Measurements from ENCODE around the gene VAV3. TPM values are rescaled to one million over a fixed set of nuclear protein-coding genes. Genes with fewer than 3 reads are reported as not detected.

Gene VAV3
- total RNA-seq, 4 donors from 2014 or later = 0.33 to 12.1 (median 0.47) TPM

DNA sequence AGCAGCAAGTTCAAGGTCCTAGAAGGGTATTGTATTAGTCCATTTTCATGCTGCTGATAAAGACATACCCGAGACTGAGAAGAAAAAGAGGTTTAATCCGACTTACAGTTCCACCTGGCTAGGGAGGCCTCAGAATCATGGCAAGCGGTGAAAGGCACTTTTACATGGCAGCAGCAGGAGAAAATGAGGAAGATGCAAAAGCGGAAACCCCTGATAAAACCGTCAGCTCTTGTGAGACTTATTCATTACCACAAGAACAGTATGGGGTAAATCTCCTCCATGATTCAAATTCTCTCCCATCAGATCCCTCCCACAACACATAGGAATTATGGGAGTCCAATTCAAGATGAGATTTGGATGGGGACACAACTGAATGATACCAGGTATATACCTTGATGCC is 414.6 kb downstream of the VAV3 start:
- H3K36me3 ChIP-seq = no peaks in the 10 kb centered on the region
- H3K27me3 ChIP-seq = no peaks in the 10 kb centered on the region
- ATAC-seq = no peak
- DNase-seq = no peak
- H3K27ac ChIP-seq = no peak overlapping the region
- no peak overlapping the region for H3K4me3 ChIP-seq
- intact Hi-C loops (cut with DNase I; ENCODE audit: low total_unique reads) (no loop called here), in situ Hi-C loops (cut with MboI; ENCODE audit: low sequenced_read_pairs in 4 of 4) (no loop called here)
- H3K9me3 ChIP-seq = no peaks in the 10 kb centered on the region
- H3K4me1 ChIP-seq = no peaks in the 10 kb centered on the region
- TF ChIP-seq, protein P1, sequence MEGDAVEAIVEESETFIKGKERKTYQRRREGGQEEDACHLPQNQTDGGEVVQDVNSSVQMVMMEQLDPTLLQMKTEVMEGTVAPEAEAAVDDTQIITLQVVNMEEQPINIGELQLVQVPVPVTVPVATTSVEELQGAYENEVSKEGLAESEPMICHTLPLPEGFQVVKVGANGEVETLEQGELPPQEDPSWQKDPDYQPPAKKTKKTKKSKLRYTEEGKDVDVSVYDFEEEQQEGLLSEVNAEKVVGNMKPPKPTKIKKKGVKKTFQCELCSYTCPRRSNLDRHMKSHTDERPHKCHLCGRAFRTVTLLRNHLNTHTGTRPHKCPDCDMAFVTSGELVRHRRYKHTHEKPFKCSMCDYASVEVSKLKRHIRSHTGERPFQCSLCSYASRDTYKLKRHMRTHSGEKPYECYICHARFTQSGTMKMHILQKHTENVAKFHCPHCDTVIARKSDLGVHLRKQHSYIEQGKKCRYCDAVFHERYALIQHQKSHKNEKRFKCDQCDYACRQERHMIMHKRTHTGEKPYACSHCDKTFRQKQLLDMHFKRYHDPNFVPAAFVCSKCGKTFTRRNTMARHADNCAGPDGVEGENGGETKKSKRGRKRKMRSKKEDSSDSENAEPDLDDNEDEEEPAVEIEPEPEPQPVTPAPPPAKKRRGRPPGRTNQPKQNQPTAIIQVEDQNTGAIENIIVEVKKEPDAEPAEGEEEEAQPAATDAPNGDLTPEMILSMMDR (IDR thresholded peaks at IDR 0.05 in 4 of 5, conservative IDR thresholded peaks at IDR 0.05 in 1 of 5) = no peak
- no peak for TF ChIP-seq POLR2A (IDR thresholded peaks at IDR 0.05)

DNA sequence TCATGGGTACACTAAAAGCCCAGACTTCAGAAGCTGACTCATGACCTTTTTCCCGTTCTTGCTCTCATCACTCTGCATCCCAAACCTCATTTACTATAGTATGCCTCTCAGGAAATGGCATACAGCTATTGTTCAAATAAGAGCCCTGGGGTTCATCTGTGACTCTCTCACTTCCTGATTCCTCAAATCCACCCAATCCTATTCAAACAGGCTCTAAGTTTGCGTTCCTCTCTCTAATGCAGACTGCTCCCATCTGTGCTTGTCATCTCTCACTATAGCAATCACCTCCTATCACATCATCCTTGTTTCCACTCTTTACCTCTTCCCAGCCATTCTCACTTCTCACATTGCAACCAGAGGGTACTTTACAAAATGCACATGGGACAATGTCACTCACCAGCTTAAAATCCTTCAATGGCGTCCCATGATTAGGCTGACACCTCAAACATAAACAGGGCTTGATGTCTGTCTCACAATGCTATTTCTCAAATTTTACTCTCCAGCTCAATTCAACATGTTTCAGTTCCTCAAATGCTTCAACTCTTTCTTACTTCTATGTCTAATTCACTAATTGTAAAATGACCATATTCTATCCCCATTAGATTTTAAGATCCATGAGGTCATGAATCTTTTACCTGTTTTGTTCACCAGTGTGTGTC is 415.7 kb downstream of the VAV3 start:
- intact Hi-C loops (cut with DNase I; ENCODE audit: low total_unique reads) (no loop called here), in situ Hi-C loops (cut with MboI; ENCODE audit: low sequenced_read_pairs in 4 of 4) (loop anchor here in 2 of 4 donors (25.0 kb wide), 1 partner anchor 262 kb away; no protein-coding TSS in a partner anchor)
- H3K9me3 ChIP-seq = no peaks in the 10 kb centered on the region
- ATAC-seq (no peak), DNase-seq (no peak)
- H3K4me1 ChIP-seq = no peaks in the 10 kb centered on the region
- H3K27ac ChIP-seq = no peak overlapping the region
- no peak for TF ChIP-seq POLR2A (IDR thresholded peaks at IDR 0.05)
- TF ChIP-seq, protein P1 (IDR thresholded peaks at IDR 0.05 in 4 of 5, conservative IDR thresholded peaks at IDR 0.05 in 1 of 5) = no peak
- no peaks in the 10 kb centered on the region for H3K36me3 ChIP-seq
- no peak overlapping the region for H3K4me3 ChIP-seq
- no peaks in the 10 kb centered on the region for H3K27me3 ChIP-seq

DNA sequence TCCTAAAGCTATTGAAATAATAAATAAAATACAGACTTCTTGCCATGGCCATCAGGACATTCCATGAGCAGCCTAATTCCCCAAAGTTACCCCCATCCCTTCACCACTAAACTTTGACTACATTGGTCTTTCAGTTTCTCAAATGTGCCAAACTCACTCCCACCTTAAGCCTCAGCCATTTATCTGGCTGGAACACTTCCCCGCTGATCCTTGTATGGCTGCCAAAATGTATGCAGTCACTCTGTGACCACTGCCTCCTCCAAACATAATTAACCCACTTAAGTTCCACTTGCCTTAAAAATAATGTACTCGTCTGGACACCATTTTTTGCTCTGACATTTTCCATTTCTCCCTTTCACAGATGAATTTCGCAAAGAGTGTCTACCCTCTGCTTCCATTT is 416.7 kb downstream of the VAV3 start:
- Histone ChIP-seq H3K4me3 (no peak overlapping the region), H3K9me3 (no peaks in the 10 kb centered on the region), H3K27me3 (no peaks in the 10 kb centered on the region), H3K36me3 (no peaks in the 10 kb centered on the region), H3K4me1 (no peaks in the 10 kb centered on the region), H3K27ac (no peak overlapping the region)
- ATAC-seq (no peak), DNase-seq (no peak)
- TF ChIP-seq POLR2A (IDR thresholded peaks at IDR 0.05) = no peak
- TF ChIP-seq, protein P1 (IDR thresholded peaks at IDR 0.05 in 4 of 5, conservative IDR thresholded peaks at IDR 0.05 in 1 of 5) = no peak
- in situ Hi-C loops (cut with MboI; ENCODE audit: low sequenced_read_pairs in 4 of 4) = loop anchor here in 2 of 4 donors (25.0 kb wide), 1 partner anchor 261 kb away; no protein-coding TSS in a partner anchor
- intact Hi-C loops (cut with DNase I; ENCODE audit: low total_unique reads) = no loop called here

DNA sequence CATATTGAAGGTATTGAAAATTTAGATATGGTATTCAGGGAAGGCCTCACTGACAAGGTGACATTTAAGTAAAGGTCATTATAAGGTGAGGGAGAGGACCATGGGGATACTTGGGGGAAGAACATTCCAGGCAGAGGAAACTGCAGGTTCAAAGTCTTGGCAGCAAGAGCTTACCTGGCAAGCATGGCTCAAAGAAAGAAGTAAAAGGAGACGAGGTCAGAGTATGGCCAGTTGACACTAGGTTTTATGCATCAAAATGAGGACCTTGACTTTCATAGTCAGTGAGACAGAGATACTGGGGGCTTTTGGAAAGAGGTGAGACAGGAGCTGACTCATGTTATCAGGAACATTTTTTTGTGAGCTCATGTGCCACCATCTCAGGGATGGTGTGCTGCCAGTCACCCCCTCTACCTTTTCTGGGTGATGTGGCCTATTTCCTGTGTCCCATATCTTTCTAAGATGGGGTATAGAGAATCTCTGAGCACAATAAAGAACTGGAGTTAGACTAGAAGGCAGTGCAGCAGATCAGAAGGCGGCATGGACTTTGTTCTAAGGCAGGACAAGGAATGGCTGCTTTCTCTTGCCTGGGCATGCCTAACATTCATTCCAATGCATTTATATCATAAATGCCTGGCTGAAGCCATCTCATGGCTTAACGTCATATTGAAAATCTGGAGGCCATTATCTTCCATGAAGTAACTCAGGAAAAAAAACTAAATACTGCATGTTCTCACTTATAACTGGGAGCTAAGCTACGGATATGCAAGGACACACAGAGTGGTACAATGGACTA is 417.4 kb downstream of the VAV3 start:
- in situ Hi-C loops (cut with MboI; ENCODE audit: low sequenced_read_pairs in 4 of 4) = loop anchor here in 2 of 4 donors (25.0 kb wide), 1 partner anchor 260 kb away; no protein-coding TSS in a partner anchor
- TF ChIP-seq, protein P1 (IDR thresholded peaks at IDR 0.05 in 4 of 5, conservative IDR thresholded peaks at IDR 0.05 in 1 of 5) = no peak
- TF ChIP-seq POLR2A (IDR thresholded peaks at IDR 0.05) = no peak

More for the DNA sequence above, 417.4 kb downstream of the VAV3 start:
- no peaks in the 10 kb centered on the region for H3K36me3 ChIP-seq
- ATAC-seq (no peak), DNase-seq (no peak)
- no peaks in the 10 kb centered on the region for H3K4me1 ChIP-seq
- H3K9me3 ChIP-seq = no peaks in the 10 kb centered on the region
- no peaks in the 10 kb centered on the region for H3K27me3 ChIP-seq
- H3K4me3 ChIP-seq = no peak overlapping the region
- no peak overlapping the region for H3K27ac ChIP-seq
- intact Hi-C loops (cut with DNase I; ENCODE audit: low total_unique reads) = no loop called here

All from gastrocnemius medialis (tissue), 4 donors.